ENCODE measurements around the gene USP32.

The USP32 gene

GRCh38 chr17:60135151-60135950 lies 256.6 kb downstream of the USP32 start:
- peak; percentile 41 to 64 for DNase-seq (ENCODE audit: low read depth in 2 of 2)

- no peak for DNase-seq (ENCODE audit: low read depth in 2 of 2)
These were observed 257.4 kb downstream of the USP32 start for GRCh38 chr17:60134396-60135150.

- no peak for DNase-seq (ENCODE audit: low read depth in 2 of 2)
These were observed 261.5 kb downstream of the USP32 start for GRCh38 chr17:60130466-60130865.

- DNase-seq (ENCODE audit: low read depth in 2 of 2) = no peak
These were observed 262.8 kb downstream of the USP32 start for GRCh38 chr17:60129164-60129563.
